HG03575 (cell line): ENCODE results near the gene LAD1.

ENCODE experiments used
- ATAC-seq: cut with Tn5 transposase; IDR thresholded peaks from one replicate; pipeline ENCODE4 v1.9.1; 2021; ENCODE audit not compliant: unreplicated experiment, insufficient number of reproducible peaks, low FRiP score; ENCODE audit errors: extremely low read depth

LAD1 gene

GRCh38 chr1:201399018-201399351, at the start of gene LAD1:
Gene LAD1 (minus strand): TSS chr1:201399324. CDS start chr1:201399306, 18 bp downstream.
- ATAC-seq: no peak

- ATAC-seq: no peak
Observed at GRCh38 chr1:201447903-201448871, 49.1 kb upstream of the LAD1 start.

GRCh38 chr1:201445310-201445709, 46.2 kb upstream of the LAD1 start:
- ATAC-seq: no peak

GRCh38 chr1:201444792-201445191, 45.7 kb upstream of the LAD1 start:
- no peak for ATAC-seq

- ATAC-seq: no peak
Observed at GRCh38 chr1:201443747-201444146, 44.6 kb upstream of the LAD1 start.

- ATAC-seq: no peak
Observed at GRCh38 chr1:201436969-201437368, 37.8 kb upstream of the LAD1 start.

- ATAC-seq: no peak
Observed at GRCh38 chr1:201436393-201436792, 37.3 kb upstream of the LAD1 start.

- no peak for ATAC-seq
Observed at GRCh38 chr1:201434266-201434665, 35.1 kb upstream of the LAD1 start.

- ATAC-seq: no peak
Observed at GRCh38 chr1:201433609-201434008, 34.5 kb upstream of the LAD1 start.

- ATAC-seq: no peak
Observed at GRCh38 chr1:201430776-201431175, 31.7 kb upstream of the LAD1 start.

GRCh38 chr1:201429736-201430501, 30.8 kb upstream of the LAD1 start:
- no peak for ATAC-seq

GRCh38 chr1:201427963-201428362, 28.8 kb upstream of the LAD1 start:
- no peak for ATAC-seq

GRCh38 chr1:201426479-201427310, 27.6 kb upstream of the LAD1 start:
- no peak for ATAC-seq

- no peak for ATAC-seq
Observed at GRCh38 chr1:201424146-201424545, 25.0 kb upstream of the LAD1 start.

GRCh38 chr1:201423655-201424054, 24.5 kb upstream of the LAD1 start:
- no peak for ATAC-seq

GRCh38 chr1:201422436-201423030, 23.4 kb upstream of the LAD1 start:
- no peak for ATAC-seq

- ATAC-seq: no peak
Observed at GRCh38 chr1:201422026-201422425, 22.9 kb upstream of the LAD1 start.

GRCh38 chr1:201421041-201421440, 21.9 kb upstream of the LAD1 start:
- ATAC-seq: no peak

GRCh38 chr1:201420608-201421002, 21.5 kb upstream of the LAD1 start:
- no peak for ATAC-seq
